ENCODE data around the gene EPHX1. TPM values are rescaled to one million over a fixed set of nuclear protein-coding genes. Genes with fewer than 3 reads are reported as not detected.

EPHX1 gene
- total and polyA plus RNA-seq, 2 experiments from 2014 or later: 16.6 to 18.2 TPM

GRCh38 chr1:225815526-225816178 lies 5.7 kb downstream of the EPHX1 start:
- in situ Hi-C loops (cut with MboI): no loop called here
- no peak overlapping the region for H3K27ac ChIP-seq
- H3K9ac ChIP-seq: no peak overlapping the region
- TF ChIP-seq EZH2phosphoT487 (IDR thresholded peaks at IDR 0.05; ENCODE audit: insufficient read depth, low read depth) (no peak), EZH2 (IDR thresholded peaks at IDR 0.05; ENCODE audit: insufficient read depth, poor library complexity, severe bottlenecking) (no peak)
- WGBS, 2 experiments (ENCODE audit: low coverage in 1 of 2, low lambda C conversion rate in 2 of 2, missing lambda C conversion rate in 2 of 2): 90 to 91% methylated on average over 17 of the region's 17 CpGs
- no peaks in the 10 kb centered on the region for H3K9me3 ChIP-seq (ENCODE audit: low read depth)
- no peaks in the 10 kb centered on the region for H3K79me2 ChIP-seq (ENCODE audit: insufficient read depth)
- DNase-seq: no peak
- H3K4me1 ChIP-seq (ENCODE audit: insufficient read depth): peaks cover 53% of the 10 kb centered on the region
- H3K4me2 ChIP-seq (ENCODE audit: unreplicated experiment): no peak overlapping the region
- H3F3A ChIP-seq (ENCODE audit: insufficient read depth): peaks cover 32% of the 10 kb centered on the region
- no peaks in the 10 kb centered on the region for H4K20me1 ChIP-seq (ENCODE audit: insufficient read depth)
- no peaks in the 10 kb centered on the region for H3K27me3 ChIP-seq (replicated peaks; ENCODE audit: insufficient read depth)
- no peak overlapping the region for H2AFZ ChIP-seq
- H3K9me2 ChIP-seq (ENCODE audit: insufficient read depth): no peaks in the 10 kb centered on the region
- no peaks in the 10 kb centered on the region for H3K36me3 ChIP-seq (ENCODE audit: low read depth)
- H3K4me3 ChIP-seq: no peak overlapping the region

- H3K4me2 ChIP-seq (ENCODE audit: unreplicated experiment): peak overlapping the region; percentile 56
- peak overlapping the region; percentile 78 for H3K27ac ChIP-seq
- H3K4me3 ChIP-seq: no peak overlapping the region
- no peaks in the 10 kb centered on the region for H3K9me2 ChIP-seq (ENCODE audit: insufficient read depth)
- H3K9me3 ChIP-seq (ENCODE audit: low read depth): no peaks in the 10 kb centered on the region
- no peaks in the 10 kb centered on the region for H3K27me3 ChIP-seq (replicated peaks; ENCODE audit: insufficient read depth)
- H3K36me3 ChIP-seq (ENCODE audit: low read depth): no peaks in the 10 kb centered on the region
- H3K9ac ChIP-seq: peak overlapping the region; percentile 77
- WGBS, 2 experiments (ENCODE audit: low coverage in 1 of 2, low lambda C conversion rate in 2 of 2, missing lambda C conversion rate in 2 of 2): 38 to 44% methylated on average over 17 of the region's 17 CpGs
- peak; percentile 46 for DNase-seq
- in situ Hi-C loops (cut with MboI): no loop called here
- TF ChIP-seq EZH2 (IDR thresholded peaks at IDR 0.05; ENCODE audit: insufficient read depth, poor library complexity, severe bottlenecking): no peak
- no peak for TF ChIP-seq EZH2phosphoT487 (IDR thresholded peaks at IDR 0.05; ENCODE audit: insufficient read depth, low read depth)
- peak overlapping the region; percentile 58 for H2AFZ ChIP-seq
- H3K79me2 ChIP-seq (ENCODE audit: insufficient read depth): no peaks in the 10 kb centered on the region
- H4K20me1 ChIP-seq (ENCODE audit: insufficient read depth): no peaks in the 10 kb centered on the region
- H3F3A ChIP-seq (ENCODE audit: insufficient read depth): peaks cover 24% of the 10 kb centered on the region
- peaks cover 40% of the 10 kb centered on the region for H3K4me1 ChIP-seq (ENCODE audit: insufficient read depth)
These were observed 7.0 kb downstream of the EPHX1 start for GRCh38 chr1:225816643-225817538.

- Histone ChIP-seq H3K4me2 (ENCODE audit: unreplicated experiment) (peak overlapping the region; percentile 56), H3K4me3 (no peak overlapping the region), H3K36me3 (ENCODE audit: low read depth) (no peaks in the 10 kb centered on the region), H3K9me2 (ENCODE audit: insufficient read depth) (no peaks in the 10 kb centered on the region), H3F3A (ENCODE audit: insufficient read depth) (peaks cover 18% of the 10 kb centered on the region), H2AFZ (peak overlapping the region; percentile 58), H3K79me2 (ENCODE audit: insufficient read depth) (no peaks in the 10 kb centered on the region), H4K20me1 (ENCODE audit: insufficient read depth) (no peaks in the 10 kb centered on the region), H3K4me1 (ENCODE audit: insufficient read depth) (peaks cover 37% of the 10 kb centered on the region), H3K27me3 (replicated peaks; ENCODE audit: insufficient read depth) (no peaks in the 10 kb centered on the region), H3K27ac (peak overlapping the region; percentile 78), H3K9me3 (ENCODE audit: low read depth) (no peaks in the 10 kb centered on the region), H3K9ac (peak overlapping the region; percentile 77)
- DNase-seq: peak; percentile 96
- in situ Hi-C loops (cut with MboI): no loop called here
- TF ChIP-seq EZH2 (IDR thresholded peaks at IDR 0.05; ENCODE audit: insufficient read depth, poor library complexity, severe bottlenecking): no peak
- no peak for TF ChIP-seq EZH2phosphoT487 (IDR thresholded peaks at IDR 0.05; ENCODE audit: insufficient read depth, low read depth)
- 22 to 25% methylated on average over 8 of the region's 8 CpGs for WGBS, 2 experiments (ENCODE audit: low coverage in 1 of 2, low lambda C conversion rate in 2 of 2, missing lambda C conversion rate in 2 of 2)
These were observed 7.7 kb downstream of the EPHX1 start for GRCh38 chr1:225817611-225818061.

GRCh38 chr1:225818229-225818628 lies 8.3 kb downstream of the EPHX1 start:
- Histone ChIP-seq H3K79me2 (ENCODE audit: insufficient read depth) (no peaks in the 10 kb centered on the region), H2AFZ (no peak overlapping the region), H3K9me3 (ENCODE audit: low read depth) (no peaks in the 10 kb centered on the region), H3K27ac (peak overlapping the region; percentile 78), H3K9ac (peak overlapping the region; percentile 77; the same call in 1 of the 2 replicates), H3K4me1 (ENCODE audit: insufficient read depth) (peaks cover 31% of the 10 kb centered on the region), H3K4me2 (ENCODE audit: unreplicated experiment) (peak overlapping the region; percentile 56), H3K4me3 (no peak overlapping the region), H3K36me3 (ENCODE audit: low read depth) (no peaks in the 10 kb centered on the region), H4K20me1 (ENCODE audit: insufficient read depth) (no peaks in the 10 kb centered on the region), H3K9me2 (ENCODE audit: insufficient read depth) (no peaks in the 10 kb centered on the region), H3F3A (ENCODE audit: insufficient read depth) (peaks cover 12% of the 10 kb centered on the region), H3K27me3 (replicated peaks; ENCODE audit: insufficient read depth) (no peaks in the 10 kb centered on the region)
- in situ Hi-C loops (cut with MboI): no loop called here
- no peak for TF ChIP-seq EZH2 (IDR thresholded peaks at IDR 0.05; ENCODE audit: insufficient read depth, poor library complexity, severe bottlenecking)
- TF ChIP-seq EZH2phosphoT487 (IDR thresholded peaks at IDR 0.05; ENCODE audit: insufficient read depth, low read depth): no peak
- no peak for DNase-seq
- 81 to 83% methylated on average over 7 of the region's 7 CpGs for WGBS, 2 experiments (ENCODE audit: low coverage in 1 of 2, low lambda C conversion rate in 2 of 2, missing lambda C conversion rate in 2 of 2)
